HG02870 (cell line): Measurements from ENCODE around the gene RTL10.

ENCODE experiments used
- ATAC-seq: cut with Tn5 transposase; IDR thresholded peaks from one replicate; pipeline ENCODE4 v1.9.1; 2021; ENCODE audit warnings: mild to moderate bottlenecking, moderate library complexity; ENCODE audit not compliant: unreplicated experiment

Gene RTL10

DNA sequence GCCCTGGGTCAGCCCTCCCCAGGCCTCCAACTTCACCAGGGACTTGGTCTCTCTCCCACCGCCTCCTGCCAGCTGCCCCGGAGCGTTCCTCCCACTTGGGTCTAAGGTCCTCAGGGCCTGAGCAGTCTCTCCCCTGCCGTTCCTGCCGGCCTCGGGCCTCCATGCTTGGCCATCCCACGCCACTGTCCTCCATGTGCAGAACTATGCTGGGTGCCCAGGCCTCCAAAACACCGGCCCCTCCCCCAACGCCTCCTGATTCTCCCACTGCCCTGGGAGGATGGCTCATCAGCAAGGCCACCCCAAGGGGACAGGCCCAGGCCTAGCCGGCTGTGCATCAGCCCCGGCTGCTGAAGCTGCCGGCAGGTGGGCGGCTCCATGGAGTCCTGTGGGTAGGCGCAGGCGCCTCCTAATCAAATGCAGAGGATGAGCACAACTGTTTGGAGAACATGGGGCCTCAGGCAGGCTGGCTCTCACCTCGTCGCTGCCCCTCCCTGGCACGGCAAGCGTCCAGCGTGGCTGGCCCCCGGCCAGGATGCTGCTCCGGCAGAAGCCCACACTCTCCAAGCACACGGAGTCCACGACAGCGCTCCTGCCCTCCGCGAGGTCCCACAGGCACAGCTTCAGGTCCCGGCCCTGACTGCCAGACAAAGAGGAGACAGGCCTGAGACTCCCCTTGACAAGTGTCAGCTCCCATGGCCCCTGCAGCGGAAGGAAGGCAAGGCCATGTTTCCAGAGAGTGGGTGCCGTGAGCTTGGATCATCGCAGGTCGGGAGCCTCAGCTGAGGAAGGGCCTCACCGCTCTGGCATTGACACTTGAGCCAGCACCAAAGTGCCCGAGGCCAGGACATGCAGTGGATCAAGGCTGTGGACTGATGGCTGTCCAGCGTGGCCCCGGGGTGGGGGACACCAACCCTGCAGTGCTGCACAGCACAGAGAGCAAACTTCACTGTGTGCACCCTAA lies 42.6 kb downstream of the RTL10 start:
- no peak for ATAC-seq

DNA sequence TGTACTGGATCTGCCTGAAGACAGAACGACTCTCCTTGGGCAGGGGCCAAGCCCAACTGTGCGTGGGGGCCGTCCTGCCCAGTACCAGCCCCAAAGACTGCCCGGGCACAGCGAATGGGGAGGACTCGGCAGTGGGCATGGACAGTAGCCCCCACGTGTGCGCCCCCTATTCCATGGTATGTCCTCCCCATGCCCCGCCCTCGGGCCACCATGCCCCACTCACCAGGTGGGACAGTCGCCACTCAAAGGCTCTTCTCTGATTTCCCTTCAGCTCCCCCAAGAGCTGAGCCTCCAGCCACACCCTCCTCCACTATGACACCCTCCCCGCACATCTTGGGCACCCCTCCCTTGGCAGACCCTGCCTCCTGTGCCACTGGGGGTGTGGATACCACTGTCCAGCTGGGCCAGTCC lies 43.5 kb downstream of the RTL10 start:
- ATAC-seq, result no peak

DNA sequence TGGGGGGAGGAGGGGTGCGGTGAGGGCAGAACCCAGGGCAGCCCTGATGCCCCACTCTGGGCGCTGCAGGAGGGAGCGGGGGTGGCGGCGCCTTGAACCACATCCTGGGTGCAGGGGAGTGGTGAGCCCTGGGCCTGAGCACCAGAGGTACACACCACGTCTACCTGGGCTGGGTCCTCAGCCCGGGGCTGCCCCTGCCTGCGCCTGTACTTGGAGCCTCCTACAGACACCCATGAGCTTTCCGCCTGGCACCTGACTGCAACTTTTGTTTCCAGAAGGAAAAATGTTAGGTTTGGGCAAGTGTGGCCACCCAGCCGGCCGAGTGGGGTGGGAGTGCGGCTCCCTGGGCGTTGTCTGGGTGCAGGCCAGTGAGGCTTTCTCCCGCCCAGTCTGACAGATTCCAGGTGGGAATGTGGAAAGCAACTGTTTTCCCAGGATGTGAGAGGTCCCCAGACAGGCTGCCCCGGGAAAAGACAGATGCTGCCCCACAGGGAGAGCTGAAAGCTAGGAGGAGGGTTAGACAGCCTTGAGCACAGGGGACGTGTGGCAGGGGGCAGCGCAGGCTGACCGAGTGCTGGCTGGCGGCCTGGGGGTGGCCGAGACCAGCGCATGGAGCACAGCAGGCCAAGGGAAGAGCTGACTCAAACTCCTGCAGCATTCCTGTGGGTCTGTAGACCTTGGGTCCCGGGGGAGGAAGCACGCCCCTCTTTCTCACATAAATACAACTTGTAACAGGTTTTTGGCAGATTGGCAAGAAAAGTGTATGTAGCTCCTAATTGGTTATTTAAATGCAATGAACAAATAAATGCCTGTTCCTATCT lies 44.1 kb downstream of the RTL10 start:
- no peak for ATAC-seq

DNA sequence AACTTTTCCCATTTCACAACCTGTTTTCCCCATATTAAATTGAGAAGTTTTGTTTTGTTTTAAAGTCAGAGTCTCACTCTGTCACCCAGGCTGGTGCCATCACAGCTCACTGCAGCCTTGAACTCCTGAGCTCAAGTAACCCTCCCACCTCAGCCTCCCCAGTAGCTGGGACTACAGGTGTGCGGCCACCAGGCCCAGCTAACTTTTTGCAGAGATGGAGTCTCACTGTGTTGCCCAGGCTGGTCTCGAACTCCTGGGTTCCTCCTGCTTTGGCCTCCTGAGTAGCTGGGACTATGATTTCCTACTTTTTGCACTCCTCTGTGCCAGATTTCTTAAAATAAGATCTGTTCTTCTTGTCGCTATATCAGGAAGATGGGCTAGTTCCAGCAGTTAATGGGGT lies 44.9 kb downstream of the RTL10 start:
- ATAC-seq, result no peak

DNA sequence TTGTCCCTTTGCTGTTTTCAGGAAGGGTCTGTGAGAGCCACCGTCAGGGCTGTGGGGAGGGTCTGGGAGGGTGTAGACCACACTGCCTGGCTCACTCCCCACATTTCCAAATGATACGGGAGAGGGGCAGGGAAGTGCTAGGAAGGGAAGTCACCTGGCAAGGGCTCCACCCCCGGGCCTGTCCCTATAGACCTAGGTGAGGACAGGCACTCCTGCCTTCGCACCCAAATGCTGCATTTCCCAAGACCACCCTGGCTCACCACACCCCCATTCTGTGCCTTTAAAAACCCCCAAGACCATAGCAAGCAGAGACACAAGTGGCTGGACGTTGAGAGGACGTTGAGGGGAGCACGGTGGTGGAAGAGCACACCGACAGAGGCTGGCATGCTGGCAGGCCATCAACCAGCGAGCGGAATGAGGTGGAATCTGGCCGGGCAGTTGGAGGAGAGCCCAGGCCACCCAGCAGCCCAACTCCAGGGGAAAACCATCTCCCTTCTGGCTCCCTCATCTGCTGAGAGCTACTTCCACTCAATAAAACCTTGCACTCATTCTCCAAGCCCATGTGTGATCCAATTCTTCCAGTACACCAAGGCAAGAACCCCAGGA lies 45.7 kb downstream of the RTL10 start:
- no peak for ATAC-seq

GRCh38 chr22:19807914-19808872 lies 46.5 kb downstream of the RTL10 start:
- no peak for ATAC-seq

GRCh38 chr22:19807161-19807913 lies 47.3 kb downstream of the RTL10 start:
- no peak for ATAC-seq

DNA sequence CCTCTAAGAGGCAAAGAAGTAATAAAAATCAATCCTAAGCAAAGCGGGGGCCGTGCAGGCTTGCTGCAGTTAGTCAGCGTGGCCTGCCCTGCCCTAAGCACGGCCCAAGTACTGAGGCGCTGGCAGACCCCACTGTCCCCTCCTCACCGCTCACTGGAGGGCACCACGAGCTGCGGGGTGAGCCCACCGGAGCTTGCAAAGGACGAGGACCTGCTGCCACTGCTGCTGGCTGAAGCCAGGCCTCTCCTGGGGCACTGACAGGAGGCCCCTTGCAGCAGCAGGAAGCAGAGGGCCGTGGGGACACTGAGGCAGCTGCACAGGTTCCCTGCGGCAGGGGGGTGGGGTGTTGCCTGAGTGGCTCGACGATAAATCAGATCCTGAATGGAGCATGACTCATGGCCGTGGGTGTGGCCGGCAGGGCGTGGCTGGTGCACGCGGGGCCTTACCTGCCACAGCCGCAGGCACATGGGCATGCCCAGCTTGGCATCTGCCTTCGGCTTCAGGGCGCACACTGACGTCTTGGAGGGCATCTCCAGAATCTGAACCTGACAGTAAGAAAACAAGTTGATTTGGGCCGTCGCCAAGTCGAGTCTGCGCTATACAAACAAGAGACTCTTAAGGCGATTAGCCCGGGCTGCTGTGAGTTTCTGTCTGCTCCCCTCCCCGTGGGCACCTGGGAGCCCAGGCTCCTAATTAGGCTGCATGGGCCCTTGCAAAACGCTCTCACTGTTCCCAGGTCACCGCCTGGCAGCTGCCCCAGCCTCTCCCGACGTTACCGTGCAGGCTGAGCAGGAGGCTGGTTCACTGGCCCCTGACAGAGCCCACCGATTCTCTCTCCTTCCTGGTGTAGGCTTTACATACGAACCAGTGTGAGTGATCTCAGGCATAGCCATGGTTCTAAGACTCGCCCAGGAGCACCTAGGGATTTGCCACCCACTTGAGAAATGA lies 48.2 kb downstream of the RTL10 start:
- no peak for ATAC-seq

DNA sequence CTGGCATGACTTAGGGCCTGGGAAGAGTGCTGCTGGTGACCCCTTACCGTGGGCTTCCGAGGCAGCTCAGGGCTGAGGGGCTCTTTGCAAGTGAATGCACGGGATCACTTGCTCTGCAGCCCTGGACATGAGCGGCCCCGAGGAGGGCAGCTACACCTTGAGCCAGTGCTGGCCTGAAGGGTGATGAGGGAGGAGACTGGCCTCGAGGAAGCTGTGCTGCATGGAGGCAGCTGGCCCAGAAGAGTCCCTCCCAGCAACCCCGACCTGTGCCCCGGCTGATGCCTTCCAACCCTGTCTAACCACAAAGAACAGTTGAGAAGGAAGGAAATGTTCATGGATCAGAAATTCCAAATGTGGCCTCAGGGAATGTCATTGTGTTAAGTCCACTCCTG lies 48.9 kb downstream of the RTL10 start:
- no peak for ATAC-seq
